ENCODE measurements around the gene GRB7. TPM values are rescaled to one million over a fixed set of nuclear protein-coding genes. Genes with fewer than 3 reads are reported as not detected.
A peak's percentile ranks its signal among the peaks of the same experiment; 100 is the strongest.

The GRB7 gene
- total and polyA plus RNA-seq, 5 donors, result 0.39 to 2.7 (median 1.3) TPM

DNA sequence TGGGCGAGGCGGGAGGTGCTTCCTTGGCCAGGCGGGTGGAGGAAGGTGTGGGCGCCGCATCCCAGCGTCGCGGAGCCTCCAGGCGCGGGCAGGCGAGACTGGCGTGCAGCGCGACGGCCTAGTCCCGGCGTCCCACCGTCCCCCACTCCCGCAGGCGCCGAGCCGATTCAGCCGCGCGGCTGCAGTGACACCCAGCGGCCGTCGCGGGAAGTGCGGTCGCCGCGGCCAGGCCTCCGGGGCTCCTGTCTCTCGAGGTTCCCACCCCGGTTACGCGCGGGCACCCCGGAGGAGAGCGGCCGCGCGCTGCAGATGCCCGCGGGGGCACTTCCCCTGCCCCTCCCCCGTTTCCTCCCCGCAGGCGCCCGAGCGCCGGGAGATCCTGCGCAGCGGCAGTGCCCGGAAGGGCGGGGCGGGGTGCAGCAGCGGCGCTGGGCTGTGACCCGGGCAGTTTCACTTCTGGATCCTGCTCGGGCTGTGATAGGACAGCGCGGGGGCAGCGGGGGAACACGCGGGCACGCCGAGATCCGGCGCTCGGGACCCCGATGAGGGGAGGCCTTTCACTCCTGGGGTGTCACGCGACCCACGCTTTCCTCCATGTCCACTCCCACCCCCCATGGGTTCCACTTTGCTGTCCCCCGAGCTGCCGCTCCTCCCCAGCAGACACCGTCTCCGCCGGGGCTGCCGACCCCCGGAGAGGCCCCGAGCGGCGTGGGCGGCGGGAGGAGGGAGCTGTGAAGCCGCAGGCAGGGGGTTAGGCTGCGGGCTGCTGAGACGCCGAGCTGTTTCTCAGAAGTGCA, 16.6 kb downstream of the GRB7 start:
- Histone ChIP-seq H3K9me3 (ENCODE audit: control insufficient read depth, low read length) (no peaks in the 10 kb centered on the region), H3K27ac (ENCODE audit: low read length) (peak overlapping the region; percentile 40), H3K4me3 (ENCODE audit: low read length) (peak overlapping the region; percentile 45), H3K27me3 (ENCODE audit: control insufficient read depth, insufficient read depth) (no peaks in the 10 kb centered on the region), H3K4me1 (ENCODE audit: control insufficient read depth, insufficient read depth, low read length) (no peaks in the 10 kb centered on the region)
- DNase-seq (peak; percentile 95 to 98 (median 97)), ATAC-seq (peak; percentile 95 to 96)
- intact Hi-C loops (cut with DNase I), result loop anchor here (2.0 to 5.0 kb wide), 2 partner anchors 132 to 136 kb away; no protein-coding TSS in a partner anchor
- WGBS, result under 1% methylated on average over 91 of the region's 91 CpGs

DNA sequence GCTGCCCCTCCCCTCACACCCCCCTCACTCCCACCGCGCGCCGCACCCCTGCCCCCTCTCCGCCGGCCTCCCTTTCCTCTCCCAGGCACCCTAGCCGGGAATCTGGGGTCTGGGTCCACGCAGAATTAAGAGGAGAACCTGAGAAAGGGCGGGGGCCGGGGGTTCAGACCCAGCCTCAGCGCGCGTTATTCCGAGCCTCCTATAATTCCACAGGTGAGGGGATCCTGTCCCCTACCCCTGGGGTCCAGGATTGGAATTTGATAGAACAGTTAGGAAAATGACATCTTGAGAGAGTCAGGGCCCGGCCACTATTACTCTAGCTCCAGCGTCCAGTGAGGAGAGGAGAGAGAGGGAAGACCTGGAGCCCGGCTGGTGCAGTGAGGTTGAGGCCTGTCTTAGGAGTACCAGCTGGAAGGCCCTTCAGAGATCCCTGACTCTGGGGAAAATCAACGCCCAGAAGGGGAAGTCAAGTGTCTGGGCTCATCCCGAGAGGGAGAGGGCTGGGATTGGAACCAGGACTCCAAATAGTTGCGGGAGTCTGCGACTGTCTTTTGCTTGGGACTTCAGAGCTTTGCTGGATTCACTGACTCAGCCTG, 17.3 kb downstream of the GRB7 start:
- no peaks in the 10 kb centered on the region for H3K27me3 ChIP-seq (ENCODE audit: control insufficient read depth, insufficient read depth)
- no peaks in the 10 kb centered on the region for H3K9me3 ChIP-seq (ENCODE audit: control insufficient read depth, low read length)
- 28% methylated on average over 21 of the region's 21 CpGs for WGBS
- H3K4me3 ChIP-seq (ENCODE audit: low read length), result peak overlapping the region; percentile 45
- H3K4me1 ChIP-seq (ENCODE audit: control insufficient read depth, insufficient read depth, low read length), result no peaks in the 10 kb centered on the region
- intact Hi-C loops (cut with DNase I), result loop anchor here (2.0 to 5.0 kb wide), 2 partner anchors 133 to 136 kb away; no protein-coding TSS in a partner anchor
- ATAC-seq (peak in 1 of 2 donors; percentile 6), DNase-seq (no peak)
- peak overlapping the region; percentile 40 for H3K27ac ChIP-seq (ENCODE audit: low read length)

- Histone ChIP-seq H3K27ac (ENCODE audit: low read length) (peak overlapping the region; percentile 40), H3K4me3 (ENCODE audit: low read length) (no peak overlapping the region), H3K27me3 (ENCODE audit: control insufficient read depth, insufficient read depth) (no peaks in the 10 kb centered on the region), H3K4me1 (ENCODE audit: control insufficient read depth, insufficient read depth, low read length) (no peaks in the 10 kb centered on the region), H3K9me3 (ENCODE audit: control insufficient read depth, low read length) (no peaks in the 10 kb centered on the region)
- WGBS, result 59% methylated on average over 18 of the region's 18 CpGs
- DNase-seq (no peak), ATAC-seq (no peak)
- intact Hi-C loops (cut with DNase I), result loop anchor here in 1 of 4 donors (2.0 kb wide), 1 partner anchor 137 kb away; no protein-coding TSS in a partner anchor
These were observed 18.0 kb downstream of the GRB7 start for GRCh38 chr17:39755554-39756379.

DNA sequence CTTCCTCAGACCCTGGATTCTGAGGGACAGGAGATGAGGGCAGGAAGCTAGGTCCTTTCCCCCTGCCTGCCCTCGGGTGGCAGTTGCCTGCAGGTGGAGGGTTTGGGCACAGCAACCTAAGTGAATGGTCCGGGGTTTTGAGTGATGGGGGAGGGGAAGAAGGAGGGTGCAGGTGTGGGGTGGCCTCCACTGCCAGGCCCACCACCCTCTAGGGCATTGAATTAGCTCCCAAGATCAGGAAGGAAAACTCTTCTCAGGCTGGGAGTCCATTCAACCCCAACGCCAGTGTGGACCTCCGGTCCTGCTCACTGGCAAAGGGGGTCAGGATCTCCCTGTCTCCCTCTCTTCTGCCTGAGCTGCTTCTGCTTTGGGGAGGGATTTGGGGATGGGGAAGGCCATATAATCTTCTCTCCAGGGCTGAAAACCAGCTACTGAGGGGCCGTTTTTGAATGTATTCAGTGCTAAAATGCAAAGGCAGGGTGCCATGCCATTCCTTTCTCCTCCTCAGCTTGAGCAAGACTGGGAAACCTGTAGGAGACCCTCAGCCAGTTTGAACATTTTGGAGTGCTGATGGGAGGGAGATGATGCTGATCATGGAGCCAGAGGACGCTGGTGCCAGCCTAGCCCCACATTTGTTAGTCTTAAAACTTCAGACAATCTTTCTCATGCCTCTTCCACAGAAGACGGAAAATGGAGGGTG, 18.8 kb downstream of the GRB7 start:
- Histone ChIP-seq H3K27me3 (ENCODE audit: control insufficient read depth, insufficient read depth) (no peaks in the 10 kb centered on the region), H3K4me3 (ENCODE audit: low read length) (no peak overlapping the region), H3K4me1 (ENCODE audit: control insufficient read depth, insufficient read depth, low read length) (no peaks in the 10 kb centered on the region), H3K27ac (ENCODE audit: low read length) (no peak overlapping the region), H3K9me3 (ENCODE audit: control insufficient read depth, low read length) (no peaks in the 10 kb centered on the region)
- DNase-seq (no peak), ATAC-seq (no peak)
- 57% methylated on average over 7 of the region's 7 CpGs for WGBS
- intact Hi-C loops (cut with DNase I), result no loop called here

DNA sequence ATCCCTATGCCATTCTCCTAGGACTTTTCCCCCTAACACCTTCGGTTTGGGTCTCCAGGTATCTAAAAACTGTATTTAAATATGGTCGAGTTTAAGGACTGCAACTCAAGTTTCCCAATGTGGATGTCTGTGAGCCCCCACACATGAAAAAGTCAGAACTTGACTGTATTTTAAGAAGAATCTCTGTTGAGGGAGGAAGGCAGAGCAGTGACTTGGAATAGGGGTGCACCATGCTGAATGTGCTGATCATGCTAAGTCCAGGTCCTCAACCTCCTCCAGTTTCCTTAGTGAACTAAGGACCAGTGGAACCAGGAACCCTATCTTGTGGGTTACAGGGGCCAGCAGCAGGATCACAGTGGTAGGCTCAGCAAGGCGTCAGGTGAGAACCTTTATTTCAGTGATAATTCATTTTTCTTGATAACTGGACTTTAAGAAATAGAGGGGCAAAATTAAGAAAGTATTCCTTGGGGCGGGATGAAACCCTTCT, 19.5 kb downstream of the GRB7 start:
- Histone ChIP-seq H3K4me3 (ENCODE audit: low read length) (no peak overlapping the region), H3K9me3 (ENCODE audit: control insufficient read depth, low read length) (no peaks in the 10 kb centered on the region), H3K4me1 (ENCODE audit: control insufficient read depth, insufficient read depth, low read length) (no peaks in the 10 kb centered on the region), H3K27ac (ENCODE audit: low read length) (no peak overlapping the region), H3K27me3 (ENCODE audit: control insufficient read depth, insufficient read depth) (no peaks in the 10 kb centered on the region)
- 84% methylated on average over 4 of the region's 4 CpGs for WGBS
- ATAC-seq (no peak), DNase-seq (no peak)
- intact Hi-C loops (cut with DNase I), result no loop called here

GRCh38 chr17:39757931-39758873, 20.5 kb downstream of the GRB7 start:
- intact Hi-C loops (cut with DNase I), result no loop called here
- H3K27me3 ChIP-seq (ENCODE audit: control insufficient read depth, insufficient read depth), result no peaks in the 10 kb centered on the region
- WGBS, result 65% methylated on average over 12 of the region's 12 CpGs
- no peaks in the 10 kb centered on the region for H3K9me3 ChIP-seq (ENCODE audit: control insufficient read depth, low read length)
- H3K4me3 ChIP-seq (ENCODE audit: low read length), result no peak overlapping the region
- no peaks in the 10 kb centered on the region for H3K4me1 ChIP-seq (ENCODE audit: control insufficient read depth, insufficient read depth, low read length)
- H3K27ac ChIP-seq (ENCODE audit: low read length), result no peak overlapping the region
- ATAC-seq, result no peak
- DNase-seq, result no peak

DNA sequence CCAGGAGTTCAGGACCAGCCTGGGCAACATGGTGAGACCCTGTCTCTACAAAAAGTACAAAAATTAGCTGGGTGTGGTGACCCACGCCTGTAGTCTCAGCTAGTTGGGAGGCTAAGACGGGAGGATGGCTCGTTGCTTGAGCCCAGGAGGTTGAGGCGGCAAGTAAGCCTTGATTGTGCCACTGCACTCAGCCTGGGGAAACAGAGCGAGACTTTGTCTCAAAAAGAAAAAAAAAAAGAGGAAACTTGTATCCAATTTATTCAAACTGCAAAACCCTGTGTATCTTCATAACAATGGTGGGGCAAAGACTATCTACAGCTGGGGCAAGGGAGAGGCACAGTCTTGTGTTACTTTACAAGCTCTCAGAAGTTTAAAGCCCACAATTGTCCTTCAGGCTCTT, 21.5 kb downstream of the GRB7 start:
- Histone ChIP-seq H3K4me3 (ENCODE audit: low read length) (no peak overlapping the region), H3K4me1 (ENCODE audit: control insufficient read depth, insufficient read depth, low read length) (no peaks in the 10 kb centered on the region), H3K27ac (ENCODE audit: low read length) (no peak overlapping the region), H3K9me3 (ENCODE audit: control insufficient read depth, low read length) (no peaks in the 10 kb centered on the region), H3K27me3 (ENCODE audit: control insufficient read depth, insufficient read depth) (no peaks in the 10 kb centered on the region)
- 90% methylated on average over 5 of the region's 5 CpGs for WGBS
- ATAC-seq (no peak), DNase-seq (no peak)
- intact Hi-C loops (cut with DNase I), result no loop called here

GRCh38 chr17:39761861-39762496, 24.2 kb downstream of the GRB7 start:
- intact Hi-C loops (cut with DNase I), result no loop called here
- ATAC-seq (no peak), DNase-seq (no peak)
- H3K4me1 ChIP-seq (ENCODE audit: control insufficient read depth, insufficient read depth, low read length), result no peaks in the 10 kb centered on the region
- no peaks in the 10 kb centered on the region for H3K9me3 ChIP-seq (ENCODE audit: control insufficient read depth, low read length)
- H3K4me3 ChIP-seq (ENCODE audit: low read length), result no peak overlapping the region
- H3K27me3 ChIP-seq (ENCODE audit: control insufficient read depth, insufficient read depth), result no peaks in the 10 kb centered on the region
- H3K27ac ChIP-seq (ENCODE audit: low read length), result no peak overlapping the region
- 90% methylated on average over 10 of the region's 10 CpGs for WGBS

- Histone ChIP-seq H3K9me3 (ENCODE audit: control insufficient read depth, low read length) (no peaks in the 10 kb centered on the region), H3K4me3 (ENCODE audit: low read length) (no peak overlapping the region), H3K4me1 (ENCODE audit: control insufficient read depth, insufficient read depth, low read length) (no peaks in the 10 kb centered on the region), H3K27ac (ENCODE audit: low read length) (no peak overlapping the region), H3K27me3 (ENCODE audit: control insufficient read depth, insufficient read depth) (no peaks in the 10 kb centered on the region)
- WGBS, result 57% methylated on average over 5 of the region's 5 CpGs
- intact Hi-C loops (cut with DNase I), result no loop called here
- no peak for ATAC-seq
- DNase-seq, result no peak
These were observed 25.5 kb downstream of the GRB7 start for GRCh38 chr17:39763051-39763820.
